Activated CD4-positive, alpha-beta memory T cell treated with anti-CD3 and anti-CD28 coated beads, Interleukin-2, amount 10 ng/mL, durations not matched to agents 7 days and 5 days (primary cell): Measurements from ENCODE around the gene BMP8B. TPM values are rescaled to one million over a fixed set of nuclear protein-coding genes. Genes with fewer than 3 reads are reported as not detected.
A peak's percentile ranks its signal among the peaks of the same experiment; 100 is the strongest.
"Not testable (repeated sequence)": the region's sequence is repeated elsewhere in the genome, so short reads cannot be mapped to it uniquely, and the experiment has no call there.

ENCODE experiments used
- CTCF ChIA-PET: fragments of 350-600 bp; sonication (Branson Sonifier 250); formaldehyde crosslinking; loops from one replicate; lab custom pipeline; 2021; ENCODE audit warnings: antibody characterized with exemption, inconsistent platforms; lab: Charles Lee
- POLR2A ChIA-PET: fragments of 350-600 bp; sonication (Branson Sonifier 250); formaldehyde crosslinking; loops from one replicate; lab custom pipeline; 2021; ENCODE audit warnings: antibody characterized with exemption; lab: Charles Lee
- DNase-seq: peaks from one replicate; pipeline ENCODE4 v3.0.0-alpha.2; 2020
- H3K27ac Mint-ChIP-seq: one replicate; pipeline ENCODE4 v1.8.0; 2021; ENCODE audit warnings: mild to moderate bottlenecking, mixed read lengths
- H3K27me3 Mint-ChIP-seq: one replicate; pipeline ENCODE4 v1.8.0; 2021; ENCODE audit warnings: mixed read lengths
- H3K36me3 Mint-ChIP-seq: one replicate; pipeline ENCODE4 v1.8.0; 2021; ENCODE audit warnings: low read depth, mixed read lengths
- H3K4me1 Mint-ChIP-seq: one replicate; pipeline ENCODE4 v1.8.0; 2021; ENCODE audit warnings: mixed read lengths
- H3K4me3 Mint-ChIP-seq: one replicate; pipeline ENCODE4 v1.8.0; 2021; ENCODE audit warnings: mild to moderate bottlenecking, mixed read lengths
- H3K9me3 Mint-ChIP-seq: one replicate; pipeline ENCODE4 v1.8.0; 2021; ENCODE audit warnings: mixed read lengths
- total RNA-seq, 2 experiments: library from RNA; stranded (reverse); gene quantifications; one replicate each; pipeline ENCODE4 v1.2.3, GENCODE V29; 2021

BMP8B gene
- total RNA-seq, 2 experiments from 2014 or later: 0.60 to 0.65 TPM

DNA sequence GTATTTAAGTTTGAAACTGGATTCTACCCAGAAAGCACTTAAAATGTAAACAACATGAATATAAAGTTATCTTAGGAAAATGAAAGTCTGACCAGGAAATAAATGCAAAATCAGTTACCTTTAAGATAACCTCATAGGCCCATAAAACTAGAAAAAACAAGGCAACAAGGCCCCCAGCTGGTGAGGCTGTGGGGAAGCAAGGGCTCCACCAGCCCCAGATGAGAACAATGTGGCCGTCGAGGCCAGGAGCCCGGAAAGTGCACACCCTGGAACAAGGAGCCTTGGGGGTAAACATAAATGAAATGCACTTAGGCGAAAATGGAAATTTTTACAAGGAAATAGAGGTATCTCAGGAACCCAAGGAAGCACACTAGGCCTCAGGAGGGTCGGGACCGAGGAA lies 37.9 kb upstream of the BMP8B start:
- no peaks in the 10 kb centered on the region for H3K4me1 Mint-ChIP-seq
- CTCF ChIA-PET: no interaction called here
- no peak overlapping the region for H3K4me3 Mint-ChIP-seq
- no peaks in the 10 kb centered on the region for H3K36me3 Mint-ChIP-seq
- H3K27ac Mint-ChIP-seq: no peak overlapping the region
- POLR2A ChIA-PET: no interaction called here
- peaks cover 23% of the 10 kb centered on the region for H3K27me3 Mint-ChIP-seq
- no peaks in the 10 kb centered on the region for H3K9me3 Mint-ChIP-seq
- DNase-seq: no peak

DNA sequence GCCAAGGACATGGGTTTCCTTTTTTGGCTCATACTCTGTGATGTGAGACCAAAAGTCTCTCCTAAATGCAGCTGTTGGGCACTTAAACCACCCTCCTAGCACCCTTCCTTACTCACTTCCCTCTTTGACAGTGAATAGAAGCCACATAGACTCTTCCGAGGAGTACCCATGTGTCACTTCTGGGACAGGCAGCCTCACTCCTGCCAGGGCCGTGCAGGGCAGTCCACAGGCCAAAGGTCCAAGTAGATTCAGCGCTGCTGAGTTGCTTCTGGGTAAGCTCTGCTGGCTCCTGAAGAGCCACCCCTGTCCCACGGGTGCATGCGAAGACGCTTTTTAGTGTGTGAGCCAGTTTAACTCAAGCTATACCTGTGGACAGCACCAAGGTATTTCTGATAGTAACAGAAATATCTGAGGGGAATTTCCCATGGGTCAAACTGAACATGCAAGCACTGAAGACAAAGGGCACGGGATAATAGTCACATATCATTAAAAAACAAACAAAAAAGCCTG lies 36.8 kb upstream of the BMP8B start:
- Mint-ChIP-seq H3K36me3 (no peaks in the 10 kb centered on the region), H3K27me3 (peaks cover 21% of the 10 kb centered on the region), H3K4me3 (no peak overlapping the region), H3K4me1 (no peaks in the 10 kb centered on the region), H3K27ac (no peak overlapping the region), H3K9me3 (no peaks in the 10 kb centered on the region)
- no peak for DNase-seq
- CTCF ChIA-PET: no interaction called here
- POLR2A ChIA-PET: no interaction called here

DNA sequence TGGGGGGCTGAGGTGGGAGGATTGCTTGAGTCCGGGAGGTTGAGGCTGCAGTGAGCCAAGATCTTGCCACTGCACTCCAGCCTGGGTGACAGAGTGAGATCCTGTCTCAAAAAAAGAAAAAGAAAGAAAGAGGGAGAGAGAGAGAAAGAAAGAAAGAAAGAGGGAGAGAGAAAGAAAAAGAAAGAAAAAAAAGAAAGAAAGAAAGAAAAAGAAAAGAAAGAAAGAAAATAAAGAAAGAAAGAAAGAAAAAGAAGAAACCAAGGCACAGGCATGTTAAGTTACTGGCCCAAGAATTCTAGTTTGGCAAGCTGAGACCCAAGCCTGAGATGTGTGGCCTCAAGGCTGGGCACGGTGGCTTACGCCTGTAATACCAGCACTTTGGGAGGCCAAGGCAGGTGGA lies 34.8 kb upstream of the BMP8B start:
- H3K27me3 Mint-ChIP-seq, H3K4me1 Mint-ChIP-seq, POLR2A ChIA-PET: not testable (repeated sequence)

DNA sequence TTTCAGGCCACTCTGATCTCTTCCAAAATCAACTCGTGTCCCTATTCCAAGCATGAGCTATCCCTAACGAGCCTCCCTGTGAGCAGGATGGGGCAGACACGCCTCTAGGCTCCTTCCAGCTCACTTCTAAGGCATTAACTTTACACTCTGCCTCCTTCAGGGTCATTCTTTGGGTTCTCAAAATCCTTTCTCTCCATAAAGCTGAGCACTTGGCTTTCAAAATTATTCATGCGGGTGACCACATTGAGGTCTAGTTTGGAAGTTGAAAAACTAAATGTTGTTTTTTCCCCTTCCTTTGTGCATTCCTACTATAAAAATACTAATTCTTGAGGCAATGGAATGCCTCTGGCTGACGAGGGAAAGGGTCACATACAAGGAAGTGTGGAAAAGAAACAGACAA lies 33.5 kb upstream of the BMP8B start:
- Mint-ChIP-seq H3K27ac (no peak overlapping the region), H3K36me3 (no peaks in the 10 kb centered on the region), H3K27me3 (peaks cover 5% of the 10 kb centered on the region), H3K4me3 (no peak overlapping the region), H3K4me1 (peaks cover 7% of the 10 kb centered on the region), H3K9me3 (no peaks in the 10 kb centered on the region)
- DNase-seq: no peak
- CTCF ChIA-PET: interaction anchor here (1.0 to 2.1 kb wide), 2 partner anchors 23 to 80 kb away, joined by 4 to 6 read pairs; no protein-coding TSS in a partner anchor
- POLR2A ChIA-PET: no interaction called here

More for the DNA sequence above, 34.8 kb upstream of the BMP8B start:
- not testable (repeated sequence) for H3K9me3 Mint-ChIP-seq, H3K36me3 Mint-ChIP-seq, DNase-seq, H3K27ac Mint-ChIP-seq, H3K4me3 Mint-ChIP-seq
- CTCF ChIA-PET: interaction anchor here (1.3 kb wide), 1 partner anchor 149 kb away, joined by 3 read pairs; no protein-coding TSS in a partner anchor

DNA sequence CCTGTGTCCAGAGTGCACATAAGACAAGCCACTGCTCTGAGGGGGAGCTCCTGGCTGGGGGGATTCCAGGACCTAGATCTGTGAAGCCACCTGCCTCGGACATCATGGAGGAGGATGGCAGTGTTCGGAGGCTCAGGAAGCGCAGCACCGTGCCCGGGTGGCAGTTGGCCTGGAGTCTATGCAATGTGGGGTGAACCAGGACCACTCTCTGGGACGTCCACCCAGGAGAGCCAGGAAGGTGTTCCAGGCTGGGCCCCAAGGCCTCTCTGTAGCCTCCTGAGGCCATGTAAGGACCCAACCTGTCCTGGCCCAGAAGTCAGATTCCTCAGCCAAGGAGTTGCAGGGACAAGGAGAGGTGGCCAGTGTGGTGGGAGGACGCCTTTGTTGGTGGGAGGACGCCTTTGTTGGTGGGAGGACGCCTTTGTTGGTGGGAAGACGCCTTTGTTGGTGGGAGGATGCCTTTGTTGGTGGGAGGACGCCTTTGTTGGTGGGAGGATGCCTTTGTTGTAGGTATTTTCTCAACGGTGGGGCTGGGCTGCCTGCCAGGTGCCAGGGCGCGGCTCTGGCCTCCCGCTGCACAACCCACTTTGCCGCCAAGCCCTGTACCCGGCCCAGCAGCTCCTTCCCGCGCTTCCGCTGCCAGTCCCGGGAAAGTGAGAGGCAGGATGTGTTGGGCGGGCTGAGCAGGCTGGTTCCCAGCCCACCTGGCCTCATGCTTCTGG lies 30.6 kb upstream of the BMP8B start:
- ChIA-PET CTCF (interaction anchor here (0.8 to 4.0 kb wide), 6 partner anchors 20 to 213 kb away, joined by 3 to 15 read pairs (median 4); partner anchors contain the start of gene MYCL), POLR2A (interaction anchor here (0.9 kb wide), 1 partner anchor 83 kb away, joined by 3 read pairs; the partner anchor contains the start of gene MYCL)
- peaks cover 18% of the 10 kb centered on the region for H3K27me3 Mint-ChIP-seq
- H3K4me1 Mint-ChIP-seq: peaks cover 14% of the 10 kb centered on the region
- H3K27ac Mint-ChIP-seq: no peak overlapping the region
- no peaks in the 10 kb centered on the region for H3K9me3 Mint-ChIP-seq
- DNase-seq: no peak
- no peaks in the 10 kb centered on the region for H3K36me3 Mint-ChIP-seq
- no peak overlapping the region for H3K4me3 Mint-ChIP-seq

DNA sequence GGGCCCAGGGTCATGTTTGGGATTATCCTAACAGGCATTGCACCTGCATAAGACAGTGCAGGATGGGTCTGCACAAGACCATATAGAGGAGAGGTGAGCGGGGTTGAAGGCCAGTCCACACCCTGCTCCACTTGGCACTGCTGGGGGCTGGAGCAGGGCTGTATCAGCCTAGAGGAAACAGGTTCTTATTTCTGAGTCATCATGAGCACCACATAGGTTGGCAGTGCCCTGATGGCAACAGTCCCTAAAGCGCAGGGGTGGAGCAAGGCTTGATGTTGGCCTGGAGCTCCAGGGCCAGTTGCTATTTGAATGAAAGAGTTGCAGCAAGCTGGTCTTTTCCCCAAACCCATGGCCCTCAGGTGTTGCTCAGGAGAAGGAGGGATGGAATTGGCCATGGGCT lies 29.8 kb upstream of the BMP8B start:
- Mint-ChIP-seq H3K27ac (no peak overlapping the region), H3K4me1 (peaks cover 14% of the 10 kb centered on the region), H3K9me3 (no peaks in the 10 kb centered on the region), H3K27me3 (peaks cover 16% of the 10 kb centered on the region), H3K4me3 (no peak overlapping the region), H3K36me3 (no peaks in the 10 kb centered on the region)
- ChIA-PET POLR2A (interaction anchor here (4.2 kb wide), 1 partner anchor 83 kb away, joined by 18 read pairs; the partner anchor contains the start of gene MYCL), CTCF (interaction anchor here (1.2 to 4.1 kb wide), 6 partner anchors 27 to 214 kb away, joined by 3 to 32 read pairs (median 13); partner anchors contain the start of gene MYCL)
- no peak for DNase-seq

DNA sequence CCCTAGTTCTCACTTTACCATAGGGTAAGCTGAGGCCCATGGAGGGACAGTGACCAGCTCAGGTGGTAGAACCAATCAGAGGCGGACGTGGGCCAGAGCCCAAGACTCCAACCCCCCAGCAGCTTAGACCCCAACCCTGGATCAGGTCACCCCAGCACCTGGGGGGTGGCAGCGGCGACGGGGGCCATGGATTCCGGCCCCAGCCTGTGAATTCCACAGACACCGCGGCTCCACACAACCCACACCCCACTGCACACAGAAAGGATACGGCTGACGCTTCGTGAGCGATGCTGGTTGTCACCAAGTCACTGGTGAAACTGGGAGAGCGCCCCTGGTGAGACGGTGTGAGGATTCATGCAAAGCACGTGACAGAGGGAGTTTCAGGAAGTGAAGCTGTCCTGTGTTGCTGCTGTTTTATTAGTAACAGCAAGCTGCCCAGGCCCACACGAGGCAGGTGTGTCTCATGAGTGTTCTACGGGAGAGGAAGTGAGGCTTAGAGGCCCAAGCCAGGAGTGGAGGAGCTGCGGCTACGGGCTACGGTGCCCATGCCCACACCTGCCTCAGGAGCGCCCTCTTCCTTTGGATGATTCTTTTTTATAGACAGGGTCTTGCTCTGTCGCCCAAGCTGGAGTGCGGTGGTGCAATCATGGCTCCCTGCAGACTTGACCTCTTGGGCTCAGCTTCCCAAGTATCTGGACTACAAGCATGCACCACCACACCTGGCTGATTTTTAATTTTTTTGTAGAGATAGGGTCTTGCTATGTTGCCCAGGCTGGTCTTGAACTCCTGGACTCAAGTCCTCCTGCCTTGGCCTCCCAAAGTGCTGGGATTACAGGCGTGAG lies 28.6 kb upstream of the BMP8B start:
- not testable (repeated sequence) for H3K36me3 Mint-ChIP-seq, H3K9me3 Mint-ChIP-seq
- CTCF ChIA-PET: interaction anchor here (0.6 to 4.1 kb wide), 18 partner anchors 10 to 222 kb away, joined by 3 to 32 read pairs (median 4); partner anchors contain the start of genes MYCL and PPIE
- Mint-ChIP-seq H3K27ac (peak overlapping the region; percentile 80), H3K4me3 (peak overlapping the region; percentile 52), H3K4me1 (peaks cover 14% of the 10 kb centered on the region), H3K27me3 (peaks cover 14% of the 10 kb centered on the region)
- POLR2A ChIA-PET: interaction anchor here (1.0 to 4.2 kb wide), 4 partner anchors 18 to 223 kb away, joined by 3 to 18 read pairs (median 4); partner anchors contain the start of genes CAP1 and MYCL
- DNase-seq: peak; percentile 74

DNA sequence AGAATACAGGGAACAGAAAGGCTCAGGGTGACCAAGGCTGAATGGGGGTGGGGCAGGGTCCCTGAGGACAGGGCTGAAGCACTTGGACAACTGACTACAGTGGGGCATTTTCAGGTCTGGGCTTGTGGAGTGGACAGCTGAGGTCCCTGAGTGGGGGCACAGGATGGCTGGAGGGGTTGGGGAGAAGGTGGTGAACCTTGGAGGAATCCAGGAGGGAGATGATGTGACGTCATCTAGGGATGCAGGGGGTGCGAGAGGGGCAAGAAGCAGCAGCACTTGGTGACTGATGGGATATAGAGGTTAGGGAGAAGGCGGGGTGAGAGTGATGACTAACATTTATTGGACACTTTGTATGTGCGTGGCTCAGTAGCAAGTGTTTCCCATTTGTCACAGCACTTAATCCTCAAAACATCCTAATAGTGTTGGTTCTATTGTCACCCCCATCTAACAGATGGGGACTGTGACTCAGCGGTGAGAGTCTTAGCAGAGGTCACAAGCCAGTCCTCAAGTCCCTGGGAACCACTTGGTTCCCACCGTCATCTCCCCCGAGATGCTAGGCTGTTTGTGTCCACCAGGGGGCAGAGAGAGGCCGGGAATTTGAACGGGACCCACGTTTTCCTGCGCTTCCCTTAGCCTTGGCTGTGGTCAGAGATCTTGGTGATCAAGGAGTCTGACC lies 27.9 kb upstream of the BMP8B start:
- H3K36me3 Mint-ChIP-seq: no peaks in the 10 kb centered on the region
- H3K27ac Mint-ChIP-seq: no peak overlapping the region
- CTCF ChIA-PET: interaction anchor here (0.6 to 4.1 kb wide), 15 partner anchors 13 to 223 kb away, joined by 3 to 32 read pairs (median 4); partner anchors contain the start of genes MYCL and PPIE
- peaks cover 12% of the 10 kb centered on the region for H3K27me3 Mint-ChIP-seq
- DNase-seq: peak; percentile 56
- POLR2A ChIA-PET: interaction anchor here (1.0 to 4.2 kb wide), 4 partner anchors 17 to 223 kb away, joined by 3 to 18 read pairs (median 4); partner anchors contain the start of genes CAP1 and MYCL
- H3K4me3 Mint-ChIP-seq: peak overlapping the region; percentile 52
- H3K9me3 Mint-ChIP-seq: no peaks in the 10 kb centered on the region
- H3K4me1 Mint-ChIP-seq: peaks cover 14% of the 10 kb centered on the region

DNA sequence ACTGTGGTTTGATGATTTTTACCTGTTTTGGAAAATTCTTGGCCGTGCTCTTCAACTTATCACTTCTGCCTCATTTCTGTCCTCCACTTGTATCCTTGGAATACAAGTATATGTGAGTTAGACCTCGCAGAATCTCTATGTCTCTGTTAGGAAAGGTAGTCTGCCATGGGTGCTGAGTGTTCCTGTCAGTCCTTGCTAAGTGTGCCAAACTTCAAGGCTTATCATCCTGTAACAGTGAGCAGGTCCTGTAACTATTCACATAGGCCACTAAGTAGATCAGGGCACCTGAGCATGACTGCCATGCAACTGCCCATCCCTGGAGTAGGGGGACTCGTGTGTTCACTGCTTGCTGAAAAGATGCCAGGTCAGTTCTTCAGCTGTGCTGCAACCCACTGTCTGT lies 24.2 kb upstream of the BMP8B start:
- POLR2A ChIA-PET: no interaction called here
- Mint-ChIP-seq H3K27me3 (peaks cover 12% of the 10 kb centered on the region), H3K4me1 (peaks cover 12% of the 10 kb centered on the region), H3K36me3 (peaks cover 3% of the 10 kb centered on the region), H3K9me3 (no peaks in the 10 kb centered on the region), H3K27ac (no peak overlapping the region), H3K4me3 (no peak overlapping the region)
- no peak for DNase-seq
- CTCF ChIA-PET: no interaction called here

DNA sequence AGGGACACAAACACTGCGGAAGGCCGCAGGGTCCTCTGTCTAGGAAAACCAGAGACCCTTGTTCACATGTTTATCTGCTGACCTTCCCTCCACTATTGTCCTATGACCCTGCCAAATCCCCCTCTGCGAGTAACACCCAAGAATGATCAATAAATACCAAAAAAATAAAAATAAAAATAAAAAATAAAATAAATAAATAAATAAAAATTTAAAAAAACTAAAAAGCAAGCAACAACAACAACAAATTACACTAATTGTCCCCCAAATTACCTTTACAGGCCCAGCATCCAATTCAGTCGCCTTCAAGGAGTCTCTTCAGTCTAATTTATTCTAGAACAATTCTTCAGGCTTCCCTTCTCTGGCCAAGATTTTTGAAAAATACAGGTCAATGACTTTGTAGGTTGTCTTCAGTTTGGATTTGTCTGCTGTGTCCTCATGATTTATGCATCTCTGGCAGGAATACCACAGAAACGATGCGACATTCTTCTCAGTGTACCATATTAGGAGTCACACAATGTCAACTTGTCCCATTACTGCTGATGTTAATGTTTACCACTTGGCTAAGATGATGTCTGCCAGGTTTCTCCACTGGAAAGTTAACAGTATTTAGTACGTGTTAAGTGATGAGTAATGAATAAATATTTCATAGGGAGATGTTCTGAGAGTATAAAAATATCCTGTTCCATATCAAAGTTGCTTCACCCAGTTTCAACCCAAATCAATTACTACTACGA lies 20.3 kb upstream of the BMP8B start:
- ChIA-PET POLR2A (no interaction called here), CTCF (no interaction called here)
- no peak overlapping the region for H3K4me3 Mint-ChIP-seq
- H3K4me1 Mint-ChIP-seq: no peaks in the 10 kb centered on the region
- DNase-seq: no peak
- H3K9me3 Mint-ChIP-seq: no peaks in the 10 kb centered on the region
- no peaks in the 10 kb centered on the region for H3K27me3 Mint-ChIP-seq
- H3K27ac Mint-ChIP-seq: no peak overlapping the region
- peaks cover 3% of the 10 kb centered on the region for H3K36me3 Mint-ChIP-seq

DNA sequence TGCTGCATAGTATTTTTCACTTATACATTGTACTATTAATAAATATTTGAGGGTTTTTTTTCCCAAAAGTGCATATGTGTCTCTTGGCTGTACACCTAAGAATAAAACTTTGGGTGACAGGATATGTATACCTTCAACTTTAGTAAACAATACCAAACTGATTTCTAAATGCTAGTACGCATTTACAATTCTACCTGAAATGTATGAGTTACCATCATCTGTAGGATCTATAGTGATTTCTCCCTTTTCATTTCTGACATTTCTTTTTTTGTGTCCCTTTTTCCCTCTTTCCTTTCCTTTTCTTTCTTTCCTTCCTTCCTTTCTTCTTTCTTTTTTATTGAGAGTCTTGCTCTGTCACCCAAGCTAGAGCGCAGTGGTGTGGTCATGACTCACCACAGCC lies 16.7 kb upstream of the BMP8B start:
- no peak overlapping the region for H3K27ac Mint-ChIP-seq
- H3K36me3 Mint-ChIP-seq: peaks cover 3% of the 10 kb centered on the region
- CTCF ChIA-PET: no interaction called here
- no peaks in the 10 kb centered on the region for H3K4me1 Mint-ChIP-seq
- POLR2A ChIA-PET: no interaction called here
- no peak for DNase-seq
- no peak overlapping the region for H3K4me3 Mint-ChIP-seq
- H3K27me3 Mint-ChIP-seq: no peaks in the 10 kb centered on the region
- no peaks in the 10 kb centered on the region for H3K9me3 Mint-ChIP-seq
